GM23338 (cell line): ENCODE measurements around the gene COPB2. TPM values are rescaled to one million over a fixed set of nuclear protein-coding genes. Genes with fewer than 3 reads are reported as not detected.

ENCODE experiments used
- CREB1 ChIP-seq: fragments of 250-450 bp; sonication (Bioruptor Pico); IDR thresholded peaks from 2 replicates; pipeline ENCODE4 v1.5.0; 2020; ENCODE audit warnings: low read depth, mild to moderate bottlenecking, moderate library complexity
- CTCF ChIP-seq, 2 experiments: fragments of 200-600 bp in 1 of 2; sonication (generic) in 1 of 2; conservative IDR thresholded peaks; 2 replicates each; pipeline versions ENCODE4 v1.5.1 to v1.6.1; 2016 to 2017; ENCODE audit warnings: antibody characterized with exemption in 2 of 2, low read depth in 2 of 2, mild to moderate bottlenecking in 2 of 2, moderate library complexity in 1 of 2
- EZH2 ChIP-seq: fragments of 200-600 bp; sonication (generic); IDR thresholded peaks from one replicate; pipeline ENCODE4 v1.8.0; 2017; ENCODE audit warnings: antibody characterized with exemption, mild to moderate bottlenecking, low read depth; ENCODE audit not compliant: unreplicated experiment
- JUNB ChIP-seq: IDR thresholded peaks from one replicate; pipeline ENCODE4 v1.6.1; 2016; ENCODE audit warnings: antibody characterized with exemption; ENCODE audit not compliant: unreplicated experiment
- NANOG ChIP-seq: IDR thresholded peaks from 2 replicates; pipeline ENCODE4 v1.6.1; 2016; ENCODE audit warnings: antibody characterized with exemption, borderline replicate concordance
- STAT1 ChIP-seq: IDR thresholded peaks from one replicate; pipeline ENCODE4 v1.6.1; 2016; ENCODE audit warnings: antibody characterized with exemption; ENCODE audit not compliant: unreplicated experiment
- ZNF331 ChIP-seq: fragments of 250-450 bp; sonication (Bioruptor Pico); IDR thresholded peaks from 2 replicates; pipeline ENCODE4 v1.5.0; 2020; ENCODE audit warnings: low read depth, mild to moderate bottlenecking, moderate library complexity
- polyA plus RNA-seq: library from polyadenylated mRNA; unstranded; fragments of >200 nt; fragmentation: Nextera tagmentation; extraction: Ambion mirVana; gene quantifications from 2 replicates; pipeline ENCODE4 v1.2.1, GENCODE V29; 2016
- total RNA-seq: library from RNA; depleted of rRNA; stranded (reverse); fragments of >200 nt; shearing (Covaris generic); gene quantifications from 2 replicates; pipeline ENCODE4 v1.2.3, GENCODE V29; 2014
- TF ChIP-seq, protein P1 (sequence below): fragments of 250-450 bp; sonication (Bioruptor Pico); IDR thresholded peaks from 2 replicates; pipeline ENCODE4 v1.5.0; 2020; ENCODE audit warnings: mild to moderate bottlenecking, moderate library complexity

COPB2 gene
- total and polyA plus RNA-seq, 2 experiments from 2014 or later = 48.2 to 89.1 TPM

DNA sequence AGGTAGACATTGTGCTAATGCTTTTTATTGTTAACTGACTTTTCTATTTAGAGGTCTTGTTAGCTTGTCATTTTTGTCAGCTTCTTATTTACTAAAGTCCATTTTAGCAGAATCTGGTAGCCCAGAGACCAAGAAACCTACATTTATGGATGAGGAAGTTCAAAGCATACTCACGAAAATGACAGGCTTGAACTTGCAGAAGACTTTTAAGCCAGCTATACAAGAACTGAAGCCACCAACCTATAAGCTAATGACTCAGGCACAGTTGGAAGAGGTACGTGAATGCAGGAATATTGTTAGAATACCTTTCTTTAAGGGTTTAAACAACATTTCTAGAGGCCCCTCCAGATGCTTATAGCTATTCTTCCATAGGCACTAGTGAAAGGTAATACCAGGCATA lies 42.7 kb downstream of the COPB2 start (continued):
- TF ChIP-seq, protein P1, sequence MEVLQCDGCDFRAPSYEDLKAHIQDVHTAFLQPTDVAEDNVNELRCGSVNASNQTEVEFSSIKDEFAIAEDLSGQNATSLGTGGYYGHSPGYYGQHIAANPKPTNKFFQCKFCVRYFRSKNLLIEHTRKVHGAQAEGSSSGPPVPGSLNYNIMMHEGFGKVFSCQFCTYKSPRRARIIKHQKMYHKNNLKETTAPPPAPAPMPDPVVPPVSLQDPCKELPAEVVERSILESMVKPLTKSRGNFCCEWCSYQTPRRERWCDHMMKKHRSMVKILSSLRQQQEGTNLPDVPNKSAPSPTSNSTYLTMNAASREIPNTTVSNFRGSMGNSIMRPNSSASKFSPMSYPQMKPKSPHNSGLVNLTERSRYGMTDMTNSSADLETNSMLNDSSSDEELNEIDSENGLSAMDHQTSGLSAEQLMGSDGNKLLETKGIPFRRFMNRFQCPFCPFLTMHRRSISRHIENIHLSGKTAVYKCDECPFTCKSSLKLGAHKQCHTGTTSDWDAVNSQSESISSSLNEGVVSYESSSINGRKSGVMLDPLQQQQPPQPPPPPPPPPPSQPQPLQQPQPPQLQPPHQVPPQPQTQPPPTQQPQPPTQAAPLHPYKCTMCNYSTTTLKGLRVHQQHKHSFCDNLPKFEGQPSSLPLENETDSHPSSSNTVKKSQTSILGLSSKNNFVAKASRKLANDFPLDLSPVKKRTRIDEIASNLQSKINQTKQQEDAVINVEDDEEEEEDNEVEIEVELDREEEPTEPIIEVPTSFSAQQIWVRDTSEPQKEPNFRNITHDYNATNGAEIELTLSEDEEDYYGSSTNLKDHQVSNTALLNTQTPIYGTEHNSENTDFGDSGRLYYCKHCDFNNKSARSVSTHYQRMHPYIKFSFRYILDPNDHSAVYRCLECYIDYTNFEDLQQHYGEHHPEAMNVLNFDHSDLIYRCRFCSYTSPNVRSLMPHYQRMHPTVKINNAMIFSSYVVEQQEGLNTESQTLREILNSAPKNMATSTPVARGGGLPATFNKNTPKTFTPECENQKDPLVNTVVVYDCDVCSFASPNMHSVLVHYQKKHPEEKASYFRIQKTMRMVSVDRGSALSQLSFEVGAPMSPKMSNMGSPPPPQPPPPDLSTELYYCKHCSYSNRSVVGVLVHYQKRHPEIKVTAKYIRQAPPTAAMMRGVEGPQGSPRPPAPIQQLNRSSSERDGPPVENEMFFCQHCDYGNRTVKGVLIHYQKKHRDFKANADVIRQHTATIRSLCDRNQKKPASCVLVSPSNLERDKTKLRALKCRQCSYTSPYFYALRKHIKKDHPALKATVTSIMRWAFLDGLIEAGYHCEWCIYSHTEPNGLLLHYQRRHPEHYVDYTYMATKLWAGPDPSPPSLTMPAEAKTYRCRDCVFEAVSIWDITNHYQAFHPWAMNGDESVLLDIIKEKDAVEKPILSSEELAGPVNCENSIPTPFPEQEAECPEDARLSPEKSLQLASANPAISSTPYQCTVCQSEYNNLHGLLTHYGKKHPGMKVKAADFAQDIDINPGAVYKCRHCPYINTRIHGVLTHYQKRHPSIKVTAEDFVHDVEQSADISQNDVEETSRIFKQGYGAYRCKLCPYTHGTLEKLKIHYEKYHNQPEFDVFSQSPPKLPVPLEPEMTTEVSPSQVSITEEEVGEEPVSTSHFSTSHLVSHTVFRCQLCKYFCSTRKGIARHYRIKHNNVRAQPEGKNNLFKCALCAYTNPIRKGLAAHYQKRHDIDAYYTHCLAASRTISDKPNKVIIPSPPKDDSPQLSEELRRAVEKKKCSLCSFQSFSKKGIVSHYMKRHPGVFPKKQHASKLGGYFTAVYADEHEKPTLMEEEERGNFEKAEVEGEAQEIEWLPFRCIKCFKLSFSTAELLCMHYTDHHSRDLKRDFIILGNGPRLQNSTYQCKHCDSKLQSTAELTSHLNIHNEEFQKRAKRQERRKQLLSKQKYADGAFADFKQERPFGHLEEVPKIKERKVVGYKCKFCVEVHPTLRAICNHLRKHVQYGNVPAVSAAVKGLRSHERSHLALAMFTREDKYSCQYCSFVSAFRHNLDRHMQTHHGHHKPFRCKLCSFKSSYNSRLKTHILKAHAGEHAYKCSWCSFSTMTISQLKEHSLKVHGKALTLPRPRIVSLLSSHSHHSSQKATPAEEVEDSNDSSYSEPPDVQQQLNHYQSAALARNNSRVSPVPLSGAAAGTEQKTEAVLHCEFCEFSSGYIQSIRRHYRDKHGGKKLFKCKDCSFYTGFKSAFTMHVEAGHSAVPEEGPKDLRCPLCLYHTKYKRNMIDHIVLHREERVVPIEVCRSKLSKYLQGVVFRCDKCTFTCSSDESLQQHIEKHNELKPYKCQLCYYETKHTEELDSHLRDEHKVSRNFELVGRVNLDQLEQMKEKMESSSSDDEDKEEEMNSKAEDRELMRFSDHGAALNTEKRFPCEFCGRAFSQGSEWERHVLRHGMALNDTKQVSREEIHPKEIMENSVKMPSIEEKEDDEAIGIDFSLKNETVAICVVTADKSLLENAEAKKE = no peak
- TF ChIP-seq NANOG = no peak
- TF ChIP-seq STAT1 = no peak
- TF ChIP-seq CREB1 (CRISPR knock-in tag) = no peak
- TF ChIP-seq CTCF (conservative IDR thresholded peaks at IDR 0.05; ENCODE audit: low read depth in 2 of 2) = no peak
- TF ChIP-seq JUNB = no peak
- no peak for TF ChIP-seq ZNF331 (CRISPR knock-in tag)
- no peak for TF ChIP-seq EZH2
